ENCODE measurements around the gene PHF11. TPM values are rescaled to one million over a fixed set of nuclear protein-coding genes. Genes with fewer than 3 reads are reported as not detected.

The PHF11 gene
- total and polyA plus RNA-seq, 2 of the 13 experiments (the other 11 are each of a cell fraction or from before 2014, with no cell fraction given): 15.8 to 22.0 TPM

DNA sequence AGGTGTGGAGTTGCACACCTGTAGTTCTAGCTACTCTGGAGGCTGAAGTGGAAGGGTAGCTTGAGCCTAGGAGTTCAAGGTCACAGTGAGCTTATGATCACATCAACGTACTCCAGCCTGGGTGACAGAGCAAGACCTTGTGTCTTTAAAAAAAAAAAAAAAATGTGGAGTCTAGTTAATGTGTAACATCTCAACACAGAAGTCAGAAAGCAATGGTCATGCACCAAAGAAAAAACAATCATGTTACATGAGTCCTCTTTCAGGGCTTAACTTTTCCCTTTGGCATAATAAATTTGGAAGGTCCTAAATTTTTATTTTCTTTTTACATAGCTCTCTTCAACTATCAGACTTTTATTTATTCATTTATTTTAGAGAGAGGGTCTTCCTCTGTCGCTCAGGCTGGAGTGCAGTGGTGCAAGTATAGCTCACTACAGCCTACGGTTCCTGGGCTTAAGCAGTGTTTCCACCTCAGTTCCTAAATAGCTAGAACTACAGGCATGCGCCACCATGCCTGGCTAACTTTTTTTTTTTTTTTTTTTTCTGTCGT lies 29.4 kb upstream of the PHF11 start (continued):
- TF ChIP-seq, protein P1, sequence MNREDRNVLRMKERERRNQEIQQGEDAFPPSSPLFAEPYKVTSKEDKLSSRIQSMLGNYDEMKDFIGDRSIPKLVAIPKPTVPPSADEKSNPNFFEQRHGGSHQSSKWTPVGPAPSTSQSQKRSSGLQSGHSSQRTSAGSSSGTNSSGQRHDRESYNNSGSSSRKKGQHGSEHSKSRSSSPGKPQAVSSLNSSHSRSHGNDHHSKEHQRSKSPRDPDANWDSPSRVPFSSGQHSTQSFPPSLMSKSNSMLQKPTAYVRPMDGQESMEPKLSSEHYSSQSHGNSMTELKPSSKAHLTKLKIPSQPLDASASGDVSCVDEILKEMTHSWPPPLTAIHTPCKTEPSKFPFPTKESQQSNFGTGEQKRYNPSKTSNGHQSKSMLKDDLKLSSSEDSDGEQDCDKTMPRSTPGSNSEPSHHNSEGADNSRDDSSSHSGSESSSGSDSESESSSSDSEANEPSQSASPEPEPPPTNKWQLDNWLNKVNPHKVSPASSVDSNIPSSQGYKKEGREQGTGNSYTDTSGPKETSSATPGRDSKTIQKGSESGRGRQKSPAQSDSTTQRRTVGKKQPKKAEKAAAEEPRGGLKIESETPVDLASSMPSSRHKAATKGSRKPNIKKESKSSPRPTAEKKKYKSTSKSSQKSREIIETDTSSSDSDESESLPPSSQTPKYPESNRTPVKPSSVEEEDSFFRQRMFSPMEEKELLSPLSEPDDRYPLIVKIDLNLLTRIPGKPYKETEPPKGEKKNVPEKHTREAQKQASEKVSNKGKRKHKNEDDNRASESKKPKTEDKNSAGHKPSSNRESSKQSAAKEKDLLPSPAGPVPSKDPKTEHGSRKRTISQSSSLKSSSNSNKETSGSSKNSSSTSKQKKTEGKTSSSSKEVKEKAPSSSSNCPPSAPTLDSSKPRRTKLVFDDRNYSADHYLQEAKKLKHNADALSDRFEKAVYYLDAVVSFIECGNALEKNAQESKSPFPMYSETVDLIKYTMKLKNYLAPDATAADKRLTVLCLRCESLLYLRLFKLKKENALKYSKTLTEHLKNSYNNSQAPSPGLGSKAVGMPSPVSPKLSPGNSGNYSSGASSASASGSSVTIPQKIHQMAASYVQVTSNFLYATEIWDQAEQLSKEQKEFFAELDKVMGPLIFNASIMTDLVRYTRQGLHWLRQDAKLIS (CRISPR knock-in tag; IDR thresholded peaks at IDR 0.05): no peak
- TF ChIP-seq, protein P2, sequence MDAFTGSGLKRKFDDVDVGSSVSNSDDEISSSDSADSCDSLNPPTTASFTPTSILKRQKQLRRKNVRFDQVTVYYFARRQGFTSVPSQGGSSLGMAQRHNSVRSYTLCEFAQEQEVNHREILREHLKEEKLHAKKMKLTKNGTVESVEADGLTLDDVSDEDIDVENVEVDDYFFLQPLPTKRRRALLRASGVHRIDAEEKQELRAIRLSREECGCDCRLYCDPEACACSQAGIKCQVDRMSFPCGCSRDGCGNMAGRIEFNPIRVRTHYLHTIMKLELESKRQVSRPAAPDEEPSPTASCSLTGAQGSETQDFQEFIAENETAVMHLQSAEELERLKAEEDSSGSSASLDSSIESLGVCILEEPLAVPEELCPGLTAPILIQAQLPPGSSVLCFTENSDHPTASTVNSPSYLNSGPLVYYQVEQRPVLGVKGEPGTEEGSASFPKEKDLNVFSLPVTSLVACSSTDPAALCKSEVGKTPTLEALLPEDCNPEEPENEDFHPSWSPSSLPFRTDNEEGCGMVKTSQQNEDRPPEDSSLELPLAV (CRISPR knock-in tag; conservative IDR thresholded peaks at IDR 0.05; ENCODE audit: low read depth): no peak
- TF ChIP-seq SOX5 (CRISPR knock-in tag; IDR thresholded peaks at IDR 0.05; ENCODE audit: borderline replicate concordance) (peak; percentile 54), ZNF160 (CRISPR knock-in tag; IDR thresholded peaks at IDR 0.05) (no peak), REPIN1 (CRISPR knock-in tag; IDR thresholded peaks at IDR 0.05; ENCODE audit: borderline replicate concordance, low read depth) (0 out of 2 replicates have a peak, but pooled peaks have one; percentile 16), HES4 (CRISPR knock-in tag; IDR thresholded peaks at IDR 0.05; ENCODE audit: borderline replicate concordance) (no peak), HMG20A (CRISPR knock-in tag; IDR thresholded peaks at IDR 0.05; ENCODE audit: borderline replicate concordance) (peak; percentile 30; the same call in 1 of the 2 replicates), SUZ12 (IDR thresholded peaks at IDR 0.05; ENCODE audit: low read depth, low read length) (no peak), SKI (IDR thresholded peaks at IDR 0.05; ENCODE audit: partially characterized antibody) (no peak), RCOR2 (CRISPR knock-in tag; IDR thresholded peaks at IDR 0.05) (no peak), HNRNPLL (IDR thresholded peaks at IDR 0.05; ENCODE audit: low read depth, low read length, poor library complexity, severe bottlenecking) (no peak), CREM (IDR thresholded peaks at IDR 0.05) (0 out of 2 replicates have a peak, but pooled peaks have one; percentile 23), CREM (CRISPR knock-in tag; IDR thresholded peaks at IDR 0.05) (no peak), TOE1 (CRISPR knock-in tag; IDR thresholded peaks at IDR 0.05) (no peak), ZNF841 (CRISPR knock-in tag; IDR thresholded peaks at IDR 0.05; ENCODE audit: borderline replicate concordance) (no peak), KLF9 (CRISPR knock-in tag; IDR thresholded peaks at IDR 0.05; ENCODE audit: low read depth) (no peak), ZNF572 (CRISPR knock-in tag; IDR thresholded peaks at IDR 0.05) (no peak), ZBTB3 (CRISPR knock-in tag; IDR thresholded peaks at IDR 0.05; ENCODE audit: borderline replicate concordance, low read depth) (no peak), ZSCAN9 (CRISPR knock-in tag; IDR thresholded peaks at IDR 0.05; ENCODE audit: borderline replicate concordance) (no peak)
- TF ChIP-seq, protein P3, sequence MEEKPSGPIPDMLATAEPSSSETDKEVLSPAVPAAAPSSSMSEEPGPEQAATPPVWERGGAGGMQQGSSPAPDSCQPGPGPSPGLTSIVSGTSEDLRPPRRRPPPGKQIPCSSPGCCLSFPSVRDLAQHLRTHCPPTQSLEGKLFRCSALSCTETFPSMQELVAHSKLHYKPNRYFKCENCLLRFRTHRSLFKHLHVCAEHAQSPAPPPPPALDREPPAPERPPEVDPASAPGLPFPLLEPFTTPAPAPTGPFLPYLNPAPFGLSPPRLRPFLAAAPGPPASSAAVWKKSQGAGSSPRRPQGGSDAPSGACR (CRISPR knock-in tag; IDR thresholded peaks at IDR 0.05): no peak
- TF ChIP-seq, protein P4, sequence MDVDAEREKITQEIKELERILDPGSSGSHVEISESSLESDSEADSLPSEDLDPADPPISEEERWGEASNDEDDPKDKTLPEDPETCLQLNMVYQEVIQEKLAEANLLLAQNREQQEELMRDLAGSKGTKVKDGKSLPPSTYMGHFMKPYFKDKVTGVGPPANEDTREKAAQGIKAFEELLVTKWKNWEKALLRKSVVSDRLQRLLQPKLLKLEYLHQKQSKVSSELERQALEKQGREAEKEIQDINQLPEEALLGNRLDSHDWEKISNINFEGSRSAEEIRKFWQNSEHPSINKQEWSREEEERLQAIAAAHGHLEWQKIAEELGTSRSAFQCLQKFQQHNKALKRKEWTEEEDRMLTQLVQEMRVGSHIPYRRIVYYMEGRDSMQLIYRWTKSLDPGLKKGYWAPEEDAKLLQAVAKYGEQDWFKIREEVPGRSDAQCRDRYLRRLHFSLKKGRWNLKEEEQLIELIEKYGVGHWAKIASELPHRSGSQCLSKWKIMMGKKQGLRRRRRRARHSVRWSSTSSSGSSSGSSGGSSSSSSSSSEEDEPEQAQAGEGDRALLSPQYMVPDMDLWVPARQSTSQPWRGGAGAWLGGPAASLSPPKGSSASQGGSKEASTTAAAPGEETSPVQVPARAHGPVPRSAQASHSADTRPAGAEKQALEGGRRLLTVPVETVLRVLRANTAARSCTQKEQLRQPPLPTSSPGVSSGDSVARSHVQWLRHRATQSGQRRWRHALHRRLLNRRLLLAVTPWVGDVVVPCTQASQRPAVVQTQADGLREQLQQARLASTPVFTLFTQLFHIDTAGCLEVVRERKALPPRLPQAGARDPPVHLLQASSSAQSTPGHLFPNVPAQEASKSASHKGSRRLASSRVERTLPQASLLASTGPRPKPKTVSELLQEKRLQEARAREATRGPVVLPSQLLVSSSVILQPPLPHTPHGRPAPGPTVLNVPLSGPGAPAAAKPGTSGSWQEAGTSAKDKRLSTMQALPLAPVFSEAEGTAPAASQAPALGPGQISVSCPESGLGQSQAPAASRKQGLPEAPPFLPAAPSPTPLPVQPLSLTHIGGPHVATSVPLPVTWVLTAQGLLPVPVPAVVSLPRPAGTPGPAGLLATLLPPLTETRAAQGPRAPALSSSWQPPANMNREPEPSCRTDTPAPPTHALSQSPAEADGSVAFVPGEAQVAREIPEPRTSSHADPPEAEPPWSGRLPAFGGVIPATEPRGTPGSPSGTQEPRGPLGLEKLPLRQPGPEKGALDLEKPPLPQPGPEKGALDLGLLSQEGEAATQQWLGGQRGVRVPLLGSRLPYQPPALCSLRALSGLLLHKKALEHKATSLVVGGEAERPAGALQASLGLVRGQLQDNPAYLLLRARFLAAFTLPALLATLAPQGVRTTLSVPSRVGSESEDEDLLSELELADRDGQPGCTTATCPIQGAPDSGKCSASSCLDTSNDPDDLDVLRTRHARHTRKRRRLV (CRISPR knock-in tag; IDR thresholded peaks at IDR 0.05): no peak

Data from HepG2 (cell line).